GM18861 (cell line): ENCODE results near the gene ALDOA.
"Not testable (repeated sequence)": the region's sequence is repeated elsewhere in the genome, so short reads cannot be mapped to it uniquely, and the experiment has no call there.

Experiments used
- ATAC-seq: cut with Tn5 transposase; IDR thresholded peaks from one replicate; pipeline ENCODE4 v1.9.1; 2021; ENCODE audit not compliant: unreplicated experiment

ALDOA gene

DNA sequence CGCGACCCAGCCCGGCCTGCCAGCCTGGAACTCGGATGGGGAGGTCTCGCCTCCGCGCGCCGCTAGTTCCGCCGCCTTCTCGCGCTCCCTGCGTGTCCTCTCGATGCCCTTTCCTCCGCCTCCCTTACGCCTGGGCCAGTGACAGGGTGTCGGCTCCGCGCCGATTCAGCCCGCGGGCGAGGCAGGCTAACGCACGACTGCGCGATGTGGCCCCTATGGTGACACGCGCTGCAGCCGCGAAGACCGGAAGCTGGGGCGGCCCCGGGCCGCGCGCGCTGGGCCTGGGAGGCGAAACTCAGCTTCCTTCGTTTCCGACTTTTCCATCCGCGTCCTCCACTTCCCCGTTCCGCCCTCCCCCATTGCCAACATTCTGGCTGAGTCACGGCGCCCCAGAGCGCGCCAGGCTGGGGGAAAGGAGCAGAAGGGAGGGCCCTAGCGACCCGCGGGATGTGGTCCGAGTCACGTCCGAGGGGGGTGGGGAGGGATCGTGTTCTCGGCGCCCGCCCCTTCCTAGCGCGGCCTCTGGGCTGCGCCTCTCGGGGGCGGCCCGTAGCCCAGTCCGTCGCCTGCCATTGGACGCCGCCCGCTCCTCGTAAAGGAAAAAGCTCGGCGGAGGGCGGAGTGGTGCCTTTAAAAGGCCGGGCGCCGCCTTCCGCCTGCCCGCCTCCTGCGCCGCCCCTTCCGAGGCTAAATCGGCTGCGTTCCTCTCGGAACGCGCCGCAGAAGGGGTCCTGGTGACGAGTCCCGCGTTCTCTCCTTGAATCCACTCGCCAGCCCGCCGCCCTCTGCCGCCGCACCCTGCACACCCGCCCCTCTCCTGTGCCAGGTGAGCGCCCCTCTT, at the start of gene ALDOA:
ALDOA (plus strand) TSS at position 659 of the 841 bp plus-strand sequence. CDS start 1,138 bp downstream, outside the sequence.
- peak; percentile 63 for ATAC-seq

GRCh38 chr16:30016555-30017276, 48.8 kb upstream of the ALDOA start:
- no peak for ATAC-seq

GRCh38 chr16:30017277-30017656, 48.3 kb upstream of the ALDOA start:
- no peak for ATAC-seq

- not testable (repeated sequence) for ATAC-seq
Measured at GRCh38 chr16:30017937-30018336, 47.6 kb upstream of the ALDOA start.

GRCh38 chr16:30018731-30019158, 46.8 kb upstream of the ALDOA start:
- ATAC-seq, result no peak

- no peak for ATAC-seq
Measured at GRCh38 chr16:30022887-30023286, 42.7 kb upstream of the ALDOA start, which contains the start of gene C16orf92. C16orf92 (plus strand) TSS chr16:30023198; CDS start chr16:30023341, 143 bp downstream.

DNA sequence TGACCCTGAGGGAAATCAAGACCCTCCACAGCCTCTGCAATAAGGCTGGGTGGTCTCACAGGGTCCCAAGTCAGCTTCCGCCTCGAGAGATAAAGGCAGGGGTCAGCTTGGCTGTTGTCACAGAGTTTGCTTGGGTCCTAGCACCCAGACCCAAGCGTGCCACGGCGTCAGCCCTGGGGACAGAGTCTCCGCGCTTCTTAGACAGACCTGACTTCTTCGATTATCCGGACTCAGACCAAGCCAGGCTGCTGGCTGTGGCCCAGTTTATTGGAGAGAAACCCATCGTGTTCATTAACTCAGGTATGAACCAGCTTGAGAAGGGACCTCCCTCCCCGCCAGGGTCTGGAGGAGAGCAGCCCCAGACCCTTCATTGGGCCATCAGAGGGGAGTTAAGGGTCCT, 42.0 kb upstream of the ALDOA start:
- ATAC-seq, result no peak

DNA sequence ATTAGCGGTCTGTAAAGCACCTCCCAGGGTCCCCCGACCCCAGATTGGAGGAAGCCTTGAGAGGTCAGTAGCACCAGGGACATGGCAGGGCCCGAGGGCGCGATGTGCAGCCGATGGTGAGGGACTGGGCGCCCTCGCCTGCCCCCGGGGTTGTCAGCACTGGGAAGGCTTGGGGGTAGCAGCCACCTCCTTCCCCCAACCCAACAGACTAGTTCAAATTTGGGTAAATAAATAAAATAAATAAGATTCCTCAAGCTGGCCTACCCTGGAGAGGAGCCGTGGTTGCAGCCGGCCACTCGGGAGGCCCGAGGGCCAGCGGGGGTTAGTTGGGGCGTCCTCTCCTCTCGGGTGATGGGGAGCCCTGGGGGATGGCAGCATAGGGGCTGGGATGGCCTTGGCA, 41.1 kb upstream of the ALDOA start:
- no peak for ATAC-seq

DNA sequence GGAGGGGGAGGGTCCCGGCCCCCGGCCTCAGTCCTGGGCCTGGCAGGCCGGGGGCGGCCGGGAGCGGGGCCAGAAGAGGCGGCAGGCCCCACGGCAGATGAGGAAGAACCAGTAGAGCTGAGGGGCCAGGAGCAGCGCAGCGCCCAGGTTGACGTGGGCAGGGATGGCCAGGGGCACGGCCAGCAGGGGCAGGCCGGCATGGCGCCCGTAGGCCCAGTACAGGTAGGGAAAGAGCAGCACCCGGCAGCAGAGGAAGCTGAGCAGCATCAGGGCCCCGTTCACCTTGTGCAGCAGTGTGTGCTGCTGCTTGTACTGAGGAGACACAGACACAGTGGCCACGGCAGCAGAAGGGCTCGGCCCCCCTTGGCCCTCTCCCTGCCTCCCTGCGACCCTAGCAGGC, 40.4 kb upstream of the ALDOA start:
- no peak for ATAC-seq

- ATAC-seq, result no peak
Measured at GRCh38 chr16:30025574-30025973, 40.0 kb upstream of the ALDOA start.

DNA sequence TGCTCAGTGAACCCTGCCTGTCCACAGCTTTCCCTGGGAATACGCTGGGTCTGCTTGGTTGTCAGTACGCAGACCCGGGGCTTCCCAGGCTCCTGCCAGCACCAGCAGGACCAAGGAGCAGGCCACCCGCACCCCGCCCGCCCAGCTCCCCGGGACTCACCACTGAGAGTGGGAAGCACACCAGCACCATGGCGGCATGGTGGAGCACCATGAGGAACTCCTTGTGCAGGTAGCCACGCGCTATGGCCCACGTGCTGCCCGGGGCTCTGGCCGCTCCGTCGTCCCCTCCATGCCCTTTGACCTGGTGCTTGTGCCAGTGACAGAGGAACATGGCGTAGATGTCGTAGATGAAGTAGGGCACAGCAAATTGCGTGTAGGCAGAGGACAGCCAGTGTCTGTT, 39.1 kb upstream of the ALDOA start:
- no peak for ATAC-seq

DNA sequence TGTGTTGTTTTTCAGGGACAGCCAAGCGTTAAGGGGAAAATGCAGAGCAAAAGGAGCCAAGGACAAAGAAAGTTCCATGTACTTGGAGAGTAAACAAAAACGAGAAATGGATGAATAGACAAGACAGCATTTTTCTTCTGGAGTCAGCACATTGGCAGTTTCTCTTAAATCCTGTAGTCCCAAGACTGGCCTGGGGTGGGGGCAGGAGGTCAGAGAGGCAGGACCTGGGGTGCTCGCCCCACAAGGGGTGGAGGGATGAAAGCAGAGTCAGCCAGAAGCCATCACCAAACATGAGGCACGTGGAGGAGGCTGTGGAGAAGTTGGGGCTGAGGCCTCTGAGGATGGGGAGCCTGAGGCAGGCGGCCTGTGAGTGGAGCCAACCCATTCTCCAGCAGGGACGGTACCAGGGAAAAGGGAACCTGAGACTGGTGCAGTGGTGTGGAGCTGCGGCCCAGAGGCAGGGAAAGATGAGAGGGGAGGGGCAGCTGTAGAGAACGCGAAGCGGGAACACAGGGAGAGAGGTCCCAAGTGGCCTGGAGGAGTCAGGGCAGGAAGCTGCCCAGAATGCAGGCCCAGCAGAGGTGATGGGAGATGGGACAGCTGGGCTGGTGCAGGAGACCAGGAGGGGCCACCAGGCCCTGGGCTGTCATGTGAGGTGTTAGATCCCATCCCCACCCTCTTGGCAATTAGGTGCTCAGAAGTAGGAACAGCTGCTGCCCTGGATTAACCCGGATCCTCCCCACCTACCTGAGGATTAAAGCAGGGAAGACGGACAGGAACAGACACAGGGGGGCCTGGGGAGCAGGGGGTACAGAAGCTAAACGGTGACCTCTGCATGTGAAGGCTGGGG, 37.7 kb upstream of the ALDOA start:
- no peak for ATAC-seq

- ATAC-seq, result no peak
Measured at GRCh38 chr16:30028438-30029076, 37.0 kb upstream of the ALDOA start.

GRCh38 chr16:30030011-30030685, 35.4 kb upstream of the ALDOA start:
- no peak for ATAC-seq

GRCh38 chr16:30030841-30031413, 34.6 kb upstream of the ALDOA start, which contains the start of gene TLCD3B:
TLCD3B (minus strand) TSS chr16:30031271; CDS start chr16:30030527, 744 bp downstream.
- no peak for ATAC-seq

GRCh38 chr16:30031477-30031918, 34.1 kb upstream of the ALDOA start:
- no peak for ATAC-seq

DNA sequence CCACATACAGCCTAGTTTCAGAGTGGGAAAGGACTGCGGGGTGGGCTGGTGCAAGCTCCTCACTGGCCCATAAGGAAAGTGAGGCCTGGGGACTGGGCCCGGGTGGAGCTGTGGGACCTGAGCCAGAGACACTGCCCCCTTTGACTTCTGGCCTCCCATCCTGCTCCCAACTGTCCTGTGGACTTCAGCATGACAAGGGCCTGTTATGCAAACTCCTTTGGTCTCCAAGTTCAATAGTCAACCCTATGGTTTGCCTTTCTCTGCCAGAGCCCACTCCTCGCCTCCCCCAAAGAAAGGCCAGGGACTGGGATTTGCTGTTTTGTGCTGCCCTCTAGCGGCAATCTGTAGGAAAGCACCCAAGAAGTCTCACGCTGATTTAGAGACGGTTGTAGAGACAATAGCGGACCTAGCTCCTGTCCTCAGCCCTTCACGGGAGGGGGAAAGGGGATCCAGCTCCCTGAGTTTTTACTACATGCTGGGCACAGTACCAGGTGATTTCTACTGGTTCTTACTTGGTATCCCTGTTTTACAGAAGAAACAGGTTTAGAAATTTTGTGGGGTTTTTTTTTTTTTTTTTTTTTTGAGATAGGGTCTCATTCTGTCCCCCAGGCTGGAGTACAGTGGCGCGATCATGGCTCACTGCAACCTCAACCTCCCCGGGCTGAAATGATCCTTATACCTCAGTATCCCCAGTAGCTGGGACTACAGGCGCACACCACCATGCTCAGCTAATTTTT, 33.3 kb upstream of the ALDOA start:
- ATAC-seq, result no peak

GRCh38 chr16:30033270-30033669, 32.3 kb upstream of the ALDOA start:
- no peak for ATAC-seq

DNA sequence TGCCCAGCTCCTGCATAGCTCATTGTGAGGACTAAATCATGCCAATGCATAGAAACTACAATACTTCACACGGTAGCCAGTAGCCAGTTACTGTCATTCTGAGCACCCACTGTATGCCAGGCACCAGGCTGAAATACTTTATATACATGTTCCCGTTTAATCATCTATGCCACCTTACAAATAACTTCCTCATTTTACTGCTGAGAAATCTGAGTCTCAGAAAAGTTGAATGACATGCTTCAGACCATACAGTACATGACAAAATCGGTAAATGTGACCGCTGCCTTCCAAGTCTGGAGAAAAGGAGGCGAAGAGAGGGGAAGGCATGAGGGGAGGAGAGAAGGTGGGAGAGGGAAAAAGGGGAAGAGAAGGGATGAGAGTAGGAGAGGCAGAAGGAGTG, 25.3 kb upstream of the ALDOA start:
- no peak for ATAC-seq
